ENCODE results near the gene MEIS1. TPM values are rescaled to one million over a fixed set of nuclear protein-coding genes. Genes with fewer than 3 reads are reported as not detected.
A peak's percentile ranks its signal among the peaks of the same experiment; 100 is the strongest.

The MEIS1 gene
- total RNA-seq, 1 donor from 2014 or later, result 46.7 TPM

- no peak overlapping the region for H3K4me3 ChIP-seq
- intact Hi-C loops (cut with DNase I), result loop anchor here (5.0 to 10.0 kb wide), 4 partner anchors 75 to 957 kb away; partner anchors contain the start of gene ETAA1
- no peak overlapping the region for H3K27ac ChIP-seq
- peaks cover 8% of the 10 kb centered on the region for H3K27me3 ChIP-seq
- DNase-seq (ENCODE audit: low spot score in 2 of 2), result no peak
- peaks cover 11 to 12% of the 10 kb centered on the region in 2 donors for H3K4me1 ChIP-seq
- no peaks in the 10 kb centered on the region for H3K9me3 ChIP-seq
- H3K36me3 ChIP-seq, result peaks cover 0 to 7% of the 10 kb centered on the region in 2 donors
- no peak for TF ChIP-seq CTCF (IDR thresholded peaks at IDR 0.05)
Measured at GRCh38 chr2:66571918-66572317, 137.0 kb downstream of the MEIS1 start.

GRCh38 chr2:66572391-66572790, 137.5 kb downstream of the MEIS1 start:
- Histone ChIP-seq H3K9me3 (no peaks in the 10 kb centered on the region), H3K27me3 (peaks cover 12% of the 10 kb centered on the region), H3K36me3 (peaks cover 0 to 7% of the 10 kb centered on the region in 2 donors), H3K27ac (no peak overlapping the region), H3K4me3 (no peak overlapping the region), H3K4me1 (peaks cover 12 to 15% of the 10 kb centered on the region in 2 donors)
- intact Hi-C loops (cut with DNase I), result loop anchor here (5.0 to 10.0 kb wide), 4 partner anchors 75 to 958 kb away; partner anchors contain the start of gene ETAA1
- no peak for DNase-seq (ENCODE audit: low spot score in 2 of 2)
- TF ChIP-seq CTCF (IDR thresholded peaks at IDR 0.05), result no peak

- Histone ChIP-seq H3K27ac (no peak overlapping the region), H3K9me3 (no peaks in the 10 kb centered on the region), H3K4me1 (peaks cover 15 to 23% of the 10 kb centered on the region in 2 donors), H3K4me3 (peak overlapping the region in 1 of 2 donors; percentile 86), H3K27me3 (peaks cover 17% of the 10 kb centered on the region), H3K36me3 (peaks cover 0 to 7% of the 10 kb centered on the region in 2 donors)
- TF ChIP-seq CTCF (IDR thresholded peaks at IDR 0.05), result no peak
- intact Hi-C loops (cut with DNase I), result loop anchor here (5.0 to 10.0 kb wide), 4 partner anchors 76 to 959 kb away; partner anchors contain the start of gene ETAA1
- DNase-seq (ENCODE audit: low spot score in 2 of 2), result no peak
Measured at GRCh38 chr2:66573416-66573815, 138.5 kb downstream of the MEIS1 start.

GRCh38 chr2:66573821-66574233, 138.9 kb downstream of the MEIS1 start:
- Histone ChIP-seq H3K4me3 (peak overlapping the region in 1 of 2 donors; percentile 86), H3K27ac (peak overlapping the region in 1 of 2 donors; percentile 18), H3K36me3 (peaks cover 0 to 5% of the 10 kb centered on the region in 2 donors), H3K27me3 (peaks cover 21% of the 10 kb centered on the region), H3K9me3 (no peaks in the 10 kb centered on the region), H3K4me1 (peaks cover 15 to 23% of the 10 kb centered on the region in 2 donors)
- DNase-seq (ENCODE audit: low spot score in 2 of 2), result no peak
- no peak for TF ChIP-seq CTCF (IDR thresholded peaks at IDR 0.05)
- intact Hi-C loops (cut with DNase I), result loop anchor here (5.0 to 10.0 kb wide), 4 partner anchors 77 to 959 kb away; partner anchors contain the start of gene ETAA1

- Histone ChIP-seq H3K9me3 (no peaks in the 10 kb centered on the region), H3K27ac (peak overlapping the region; percentile 72 to 77), H3K4me3 (peak overlapping the region; percentile 82 to 86), H3K4me1 (peaks cover 15 to 23% of the 10 kb centered on the region in 2 donors), H3K27me3 (peaks cover 21% of the 10 kb centered on the region), H3K36me3 (no peaks in the 10 kb centered on the region)
- peak in 1 of 2 donors; percentile 83 for DNase-seq (ENCODE audit: low spot score in 2 of 2)
- peak; percentile 49 to 70 (median 60) for TF ChIP-seq CTCF (IDR thresholded peaks at IDR 0.05)
- intact Hi-C loops (cut with DNase I), result loop anchor here (1.0 to 10.0 kb wide), 10 partner anchors 78 to 1457 kb away; partner anchors contain the start of gene ETAA1
Measured at GRCh38 chr2:66574701-66575624, 140.0 kb downstream of the MEIS1 start.
